HK-2 (cell line): Measurements from ENCODE around the gene ZNF222.

Experiments
- DNase-seq: peaks from one replicate; pipeline ENCODE4 v3.0.0-alpha.2; 2018; ENCODE audit not compliant: unreplicated experiment

The ZNF222 gene

DNA sequence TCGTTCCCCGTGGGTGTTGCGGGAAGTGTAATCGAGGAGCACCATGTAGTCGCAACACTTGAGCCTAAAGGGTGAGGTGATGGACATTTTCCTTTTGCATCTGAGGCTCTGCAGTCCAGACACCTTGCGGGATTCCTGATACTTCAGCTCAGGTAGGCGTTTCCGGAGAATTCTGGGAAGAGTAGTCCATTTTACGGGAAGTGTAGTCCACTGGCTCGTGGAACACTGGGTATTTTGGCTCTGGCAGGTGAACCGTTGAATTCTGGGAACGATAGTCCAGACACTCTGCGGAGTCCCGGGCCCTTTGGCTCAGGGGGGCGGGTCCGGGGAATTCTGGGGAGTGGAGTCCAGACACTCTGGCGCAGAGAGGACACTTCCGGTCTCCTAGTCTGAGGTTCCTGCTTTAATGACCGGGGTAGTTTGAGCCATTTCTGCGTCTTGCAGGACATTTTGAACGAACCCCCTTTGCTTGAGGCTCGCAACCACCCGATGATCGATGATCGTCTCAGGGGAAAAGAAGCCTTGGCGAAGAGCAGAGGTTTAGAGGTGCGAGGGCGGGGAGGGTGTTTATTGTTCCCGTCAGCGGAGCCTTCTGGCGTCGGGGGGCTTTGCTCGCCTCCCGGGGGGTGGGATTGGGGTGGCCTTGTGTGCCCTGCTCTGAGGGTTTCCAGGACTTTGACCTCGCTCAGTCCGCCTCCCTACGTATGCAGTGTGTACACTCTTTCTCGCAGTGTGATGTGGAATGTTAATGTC is 26.6 kb downstream of the ZNF222 start, which contains the start of gene ZNF223:
Gene ZNF223, plus strand, starts transcription at position 387 of the 753 bp plus-strand sequence. CDS start 3,141 bp downstream, outside the sequence.
- DNase-seq = peak; percentile 91

- DNase-seq = no peak
Measured at GRCh38 chr19:44055870-44056269, 30.7 kb downstream of the ZNF222 start.

DNA sequence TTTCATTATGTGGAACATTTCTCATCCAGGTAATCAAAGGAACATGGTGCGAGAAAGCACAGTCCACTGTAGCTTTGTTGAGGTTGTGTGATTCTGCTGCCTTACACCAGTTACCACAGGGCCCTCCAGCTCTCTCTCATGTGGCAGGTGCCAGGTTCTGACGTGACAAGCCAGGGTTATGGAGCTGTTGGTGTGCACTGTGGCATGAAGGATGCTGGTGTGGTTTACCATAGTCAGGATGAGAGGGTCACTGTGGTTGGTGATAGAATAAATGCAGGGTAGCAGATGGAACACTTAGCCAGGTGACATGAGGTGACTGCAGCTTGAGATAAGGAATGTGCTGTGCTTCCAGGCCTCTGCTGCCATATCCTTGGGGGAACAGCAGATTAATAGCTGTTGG is 34.0 kb downstream of the ZNF222 start:
- no peak for DNase-seq

DNA sequence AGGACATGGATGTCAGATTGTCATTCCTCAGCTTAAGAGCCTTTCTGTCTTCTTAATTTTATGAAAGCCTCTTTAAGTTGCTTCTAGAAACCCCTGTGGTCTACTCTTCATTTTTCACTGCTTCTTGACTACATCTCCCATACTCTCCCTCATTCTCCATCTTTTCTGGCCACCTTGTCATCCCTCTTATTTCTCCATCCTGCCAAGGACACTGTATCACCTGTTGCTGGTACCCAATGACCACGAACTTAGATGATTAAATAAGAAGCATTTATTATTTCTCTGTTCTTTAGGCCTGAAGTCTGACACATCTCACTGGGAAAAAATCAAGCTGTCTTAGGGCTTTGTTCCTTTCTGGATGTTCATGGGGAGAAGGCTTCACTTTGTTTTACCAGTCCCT is 35.9 kb downstream of the ZNF222 start:
- DNase-seq = no peak

- no peak for DNase-seq
Measured at GRCh38 chr19:44066305-44066704, 41.1 kb downstream of the ZNF222 start.

GRCh38 chr19:44069415-44069814 is 44.2 kb downstream of the ZNF222 start:
- DNase-seq = no peak

GRCh38 chr19:44071824-44072542 is 46.8 kb downstream of the ZNF222 start, which contains the start of gene ZNF284:
ZNF284 (plus strand) TSS chr19:44072159; CDS start chr19:44076390, 4,231 bp downstream.
- peak; percentile 87 for DNase-seq

- DNase-seq = peak; percentile 13
Measured at GRCh38 chr19:44072543-44073401, 47.6 kb downstream of the ZNF222 start.

GRCh38 chr19:44076325-44076724 is 51.1 kb downstream of the ZNF222 start:
- no peak for DNase-seq
